PC-3 (cell line): ENCODE measurements around the gene CACNA1H. TPM values are rescaled to one million over a fixed set of nuclear protein-coding genes. Genes with fewer than 3 reads are reported as not detected.

Experiments used
- ATAC-seq: fragments of 200-7000 bp; cut with Tn5 transposase; 2 replicates; pipeline ENCODE4 v1.9.1; 2020; ENCODE audit warnings: mild to moderate bottlenecking, moderate library complexity
- BruUV-seq: library from RNA; stranded (reverse); fragments of 400-500 nt; replicated peaks from 2 replicates; lab custom pipeline; 2021; lab: Mats Ljungman, UMichigan
- CTCF ChIA-PET: fragments of 300-600 bp; sonication (Branson Sonifier 250); formaldehyde crosslinking; loops from one replicate; lab custom pipeline; 2022; ENCODE audit warnings: antibody characterized with exemption; lab: Charles Lee
- POLR2A ChIA-PET: fragments of 300-600 bp; sonication (Branson Sonifier 250); formaldehyde crosslinking; loops from one replicate; lab custom pipeline; 2022; ENCODE audit warnings: antibody characterized with exemption; ENCODE audit not compliant: unreplicated experiment; lab: Charles Lee
- DNase-seq: peaks from one replicate; pipeline ENCODE4 v3.0.0-alpha.2; 2015
- H2AFZ ChIP-seq: fragments of 300-600 bp; sonication (generic); 2 replicates; pipeline ENCODE4 v1.6.0; 2016; ENCODE audit warnings: antibody characterized with exemption, low read length
- H3F3A ChIP-seq: fragments of 300-600 bp; sonication (generic); one replicate; pipeline ENCODE4 v1.6.0; 2017; ENCODE audit warnings: antibody characterized with exemption, low read length, control low read depth, mild to moderate bottlenecking; ENCODE audit not compliant: unreplicated experiment
- H3K27ac ChIP-seq: fragments of 300-600 bp; sonication (generic); 2 replicates; pipeline ENCODE4 v1.5.1; 2016; ENCODE audit warnings: mild to moderate bottlenecking, low read length
- H3K27me3 ChIP-seq: fragments of 300-600 bp; sonication (generic); 2 replicates; pipeline ENCODE4 v1.6.1; 2016; ENCODE audit warnings: low read length, mixed read lengths
- H3K36me3 ChIP-seq: fragments of 300-600 bp; sonication (generic); 2 replicates; pipeline ENCODE4 v1.6.1; 2016; ENCODE audit warnings: low read depth, mixed run types, low read length, mixed read lengths
- H3K4me1 ChIP-seq: fragments of 300-600 bp; sonication (generic); 2 replicates; pipeline ENCODE4 v1.5.1; 2016; ENCODE audit warnings: low read length; ENCODE audit not compliant: insufficient read depth
- H3K4me2 ChIP-seq: fragments of 300-600 bp; sonication (generic); 2 replicates; pipeline ENCODE4 v1.6.0; 2016; ENCODE audit warnings: low read length
- H3K4me3 ChIP-seq: fragments of 300-600 bp; sonication (generic); 2 replicates; pipeline ENCODE4 v1.5.1; 2016; ENCODE audit warnings: mild to moderate bottlenecking, low read length, mixed read lengths
- H3K79me2 ChIP-seq: fragments of 300-600 bp; sonication (generic); 2 replicates; pipeline ENCODE4 v1.6.1; 2017; ENCODE audit warnings: low read length, mixed read lengths
- H3K9ac ChIP-seq: fragments of 300-600 bp; sonication (generic); 2 replicates; pipeline ENCODE4 v1.6.0; 2016; ENCODE audit warnings: mild to moderate bottlenecking, low read length
- H3K9me2 ChIP-seq: fragments of 300-600 bp; sonication (generic); replicated peaks from 2 replicates; pipeline ENCODE4 v1.6.1; 2016; ENCODE audit warnings: mixed run types, low read length, mixed read lengths
- H3K9me3 ChIP-seq: fragments of 300-600 bp; sonication (generic); 2 replicates; pipeline ENCODE4 v1.6.1; 2016; ENCODE audit warnings: low read length, mixed read lengths
- H4K20me1 ChIP-seq: fragments of 300-600 bp; sonication (generic); 2 replicates; pipeline ENCODE4 v1.6.1; 2016; ENCODE audit warnings: low read length, mixed read lengths
- EZH2 ChIP-seq: fragments of 300-600 bp; sonication (generic); IDR thresholded peaks from one replicate; pipeline ENCODE4 v1.6.1; 2017; ENCODE audit warnings: antibody characterized with exemption, mild to moderate bottlenecking, low read length; ENCODE audit not compliant: unreplicated experiment
- EZH2phosphoT487 ChIP-seq: fragments of 300-600 bp; sonication (generic); IDR thresholded peaks from 2 replicates; pipeline ENCODE4 v1.6.1; 2018; ENCODE audit warnings: mild to moderate bottlenecking, antibody characterized with exemption, low read length, borderline replicate concordance
- intact Hi-C: fragments of 100-400 bp; cut with micrococcal nuclease; formaldehyde crosslinking; loops from 2 replicates; pipeline ENCODE4 v1.9.0; 2023
- total RNA-seq: library from RNA; depleted of rRNA; stranded (reverse); fragments of >200 nt; gene quantifications from 2 replicates; pipeline ENCODE4 v1.2.3, GENCODE V29; 2014
- TF ChIP-seq, protein P1 (sequence below): fragments of 300-600 bp; sonication (generic); conservative IDR thresholded peaks from 2 replicates; pipeline ENCODE4 v1.5.1; 2017; ENCODE audit warnings: antibody characterized with exemption, low read depth, mild to moderate bottlenecking, low read length

The CACNA1H gene
- total RNA-seq, 1 experiment from 2014 or later, result 4.1 TPM

DNA sequence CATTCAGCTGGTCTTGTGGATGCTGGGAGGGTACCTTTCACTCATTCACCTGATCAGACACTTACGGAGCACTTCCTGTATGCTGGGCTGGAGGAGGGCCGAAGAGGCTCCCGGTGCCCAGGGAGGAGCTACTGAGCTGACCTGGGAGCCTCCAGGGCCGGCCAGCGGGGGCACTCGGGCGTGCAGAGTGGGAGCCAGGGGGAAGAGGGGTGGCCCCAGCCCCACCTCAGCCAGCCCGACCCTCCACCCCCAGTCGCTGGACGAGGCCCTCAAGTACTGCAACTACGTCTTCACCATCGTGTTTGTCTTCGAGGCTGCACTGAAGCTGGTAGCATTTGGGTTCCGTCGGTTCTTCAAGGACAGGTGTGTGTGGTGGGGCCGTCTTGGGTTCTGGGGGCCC is 61.8 kb downstream of the CACNA1H start:
- Histone ChIP-seq H3K27ac (no peak overlapping the region), H3K27me3 (no peaks in the 10 kb centered on the region), H3K4me3 (no peak overlapping the region), H3K9me3 (no peaks in the 10 kb centered on the region), H3K4me1 (no peaks in the 10 kb centered on the region), H3K4me2 (no peak overlapping the region), H3K36me3 (no peaks in the 10 kb centered on the region), H3K9me2 (no peaks in the 10 kb centered on the region), H3K9ac (no peak overlapping the region), H4K20me1 (no peaks in the 10 kb centered on the region), H3F3A (no peaks in the 10 kb centered on the region), H2AFZ (no peak overlapping the region), H3K79me2 (no peaks in the 10 kb centered on the region)
- TF ChIP-seq EZH2phosphoT487 (no peak), EZH2 (no peak)
- TF ChIP-seq, protein P1, sequence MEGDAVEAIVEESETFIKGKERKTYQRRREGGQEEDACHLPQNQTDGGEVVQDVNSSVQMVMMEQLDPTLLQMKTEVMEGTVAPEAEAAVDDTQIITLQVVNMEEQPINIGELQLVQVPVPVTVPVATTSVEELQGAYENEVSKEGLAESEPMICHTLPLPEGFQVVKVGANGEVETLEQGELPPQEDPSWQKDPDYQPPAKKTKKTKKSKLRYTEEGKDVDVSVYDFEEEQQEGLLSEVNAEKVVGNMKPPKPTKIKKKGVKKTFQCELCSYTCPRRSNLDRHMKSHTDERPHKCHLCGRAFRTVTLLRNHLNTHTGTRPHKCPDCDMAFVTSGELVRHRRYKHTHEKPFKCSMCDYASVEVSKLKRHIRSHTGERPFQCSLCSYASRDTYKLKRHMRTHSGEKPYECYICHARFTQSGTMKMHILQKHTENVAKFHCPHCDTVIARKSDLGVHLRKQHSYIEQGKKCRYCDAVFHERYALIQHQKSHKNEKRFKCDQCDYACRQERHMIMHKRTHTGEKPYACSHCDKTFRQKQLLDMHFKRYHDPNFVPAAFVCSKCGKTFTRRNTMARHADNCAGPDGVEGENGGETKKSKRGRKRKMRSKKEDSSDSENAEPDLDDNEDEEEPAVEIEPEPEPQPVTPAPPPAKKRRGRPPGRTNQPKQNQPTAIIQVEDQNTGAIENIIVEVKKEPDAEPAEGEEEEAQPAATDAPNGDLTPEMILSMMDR, result no peak
- BruUV-seq, result no TSS peak
- ChIA-PET CTCF (no interaction called here), POLR2A (no interaction called here)
- intact Hi-C loops, result no loop called here
- ATAC-seq, result no peak
- no peak for DNase-seq

- ChIA-PET POLR2A (no interaction called here), CTCF (no interaction called here)
- H4K20me1 ChIP-seq, result no peaks in the 10 kb centered on the region
- BruUV-seq, result no TSS peak
- intact Hi-C loops, result no loop called here
- no peak overlapping the region for H3K4me3 ChIP-seq
- no peaks in the 10 kb centered on the region for H3K9me3 ChIP-seq
- no peaks in the 10 kb centered on the region for H3K79me2 ChIP-seq
- H3K4me1 ChIP-seq, result no peaks in the 10 kb centered on the region
- no peak overlapping the region for H3K9ac ChIP-seq
- no peak overlapping the region for H2AFZ ChIP-seq
- no peaks in the 10 kb centered on the region for H3K36me3 ChIP-seq
- ATAC-seq (no peak), DNase-seq (no peak)
- no peaks in the 10 kb centered on the region for H3F3A ChIP-seq
- H3K4me2 ChIP-seq, result no peak overlapping the region
- H3K27ac ChIP-seq, result no peak overlapping the region
- no peaks in the 10 kb centered on the region for H3K27me3 ChIP-seq
- H3K9me2 ChIP-seq, result no peaks in the 10 kb centered on the region
- TF ChIP-seq EZH2phosphoT487 (no peak), EZH2 (no peak)
- TF ChIP-seq, protein P1, result no peak
Measured at GRCh38 chr16:1215574-1216295, 62.8 kb downstream of the CACNA1H start.

DNA sequence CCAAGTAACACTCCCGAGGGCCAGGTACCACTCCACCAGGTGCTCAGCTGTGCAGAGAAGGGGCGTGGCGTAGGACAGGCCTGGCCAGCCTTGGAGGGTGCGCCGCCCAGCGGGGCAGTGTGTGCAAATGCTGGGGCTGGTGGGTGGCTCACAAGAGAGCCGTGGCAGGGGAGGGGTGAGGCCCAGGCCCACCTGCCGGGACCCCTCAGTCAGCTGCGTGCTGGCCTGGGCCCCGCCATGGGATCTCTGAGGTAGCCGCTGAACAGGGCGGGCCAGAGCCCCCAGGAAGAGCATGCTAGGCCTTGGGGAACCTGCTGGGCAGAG is 63.4 kb downstream of the CACNA1H start:
- H3K9me2 ChIP-seq, result no peaks in the 10 kb centered on the region
- no peak for ATAC-seq
- intact Hi-C loops, result no loop called here

More for the DNA sequence above, 63.4 kb downstream of the CACNA1H start:
- Histone ChIP-seq H3K27ac (no peak overlapping the region), H3K27me3 (no peaks in the 10 kb centered on the region), H3K9ac (no peak overlapping the region), H3K4me3 (no peak overlapping the region), H4K20me1 (no peaks in the 10 kb centered on the region), H2AFZ (no peak overlapping the region), H3K9me3 (no peaks in the 10 kb centered on the region), H3K36me3 (no peaks in the 10 kb centered on the region), H3K4me1 (no peaks in the 10 kb centered on the region), H3K4me2 (no peak overlapping the region), H3K79me2 (no peaks in the 10 kb centered on the region), H3F3A (no peaks in the 10 kb centered on the region)
- CTCF ChIA-PET, result no interaction called here
- no peak for DNase-seq
- no TSS peak for BruUV-seq
- TF ChIP-seq EZH2phosphoT487 (no peak), EZH2 (no peak)
- TF ChIP-seq, protein P1, result no peak
- POLR2A ChIA-PET, result no interaction called here
